ENCODE measurements around the gene EMC10. TPM values are rescaled to one million over a fixed set of nuclear protein-coding genes. Genes with fewer than 3 reads are reported as not detected.
"Not testable (repeated sequence)": the region's sequence is repeated elsewhere in the genome, so short reads cannot be mapped to it uniquely, and the experiment has no call there.

Gene EMC10
- total RNA-seq, 1 donor from 2014 or later: 27.5 TPM

- no peak for DNase-seq
Measured at GRCh38 chr19:50516456-50516855, 40.1 kb downstream of the EMC10 start.

DNA sequence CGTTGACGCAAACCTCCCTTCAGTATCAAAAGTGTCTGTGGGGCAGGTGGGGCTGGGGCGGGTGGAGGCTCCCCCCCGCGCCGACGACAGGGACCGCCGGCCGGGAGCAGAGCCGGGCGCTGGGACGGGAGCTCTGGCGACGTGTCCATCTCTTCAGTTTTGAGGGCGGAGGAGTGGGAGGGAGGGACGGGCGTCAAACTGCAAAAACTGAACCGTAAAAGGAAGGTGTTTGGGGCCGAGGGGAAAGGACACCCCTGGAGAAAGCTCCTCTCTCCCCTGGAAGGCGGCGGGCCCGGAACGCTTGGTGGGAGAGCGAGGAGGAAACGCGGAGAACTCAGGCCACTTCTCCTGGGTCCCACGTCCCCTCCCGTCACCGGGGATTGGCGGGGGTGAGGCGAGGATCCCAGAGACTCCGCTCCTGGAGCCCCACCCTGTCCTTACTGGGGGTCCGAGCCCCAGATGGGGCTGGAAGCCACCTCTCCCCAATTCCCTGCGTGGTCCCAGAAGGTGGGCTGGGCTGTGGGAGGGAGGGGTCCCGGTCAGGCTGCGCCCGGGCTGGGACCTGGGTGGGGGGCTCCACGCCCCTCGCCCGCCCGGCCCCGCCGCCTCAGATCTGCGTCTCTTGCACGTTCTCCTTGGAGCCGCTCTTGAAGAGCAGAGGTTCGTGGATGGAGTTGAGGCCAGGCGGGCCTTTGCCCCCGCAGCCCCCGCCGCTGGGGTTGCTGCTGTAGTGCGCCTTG lies 40.8 kb downstream of the EMC10 start:
- DNase-seq: no peak

- no peak for DNase-seq
Measured at GRCh38 chr19:50517704-50518075, 41.4 kb downstream of the EMC10 start.

DNA sequence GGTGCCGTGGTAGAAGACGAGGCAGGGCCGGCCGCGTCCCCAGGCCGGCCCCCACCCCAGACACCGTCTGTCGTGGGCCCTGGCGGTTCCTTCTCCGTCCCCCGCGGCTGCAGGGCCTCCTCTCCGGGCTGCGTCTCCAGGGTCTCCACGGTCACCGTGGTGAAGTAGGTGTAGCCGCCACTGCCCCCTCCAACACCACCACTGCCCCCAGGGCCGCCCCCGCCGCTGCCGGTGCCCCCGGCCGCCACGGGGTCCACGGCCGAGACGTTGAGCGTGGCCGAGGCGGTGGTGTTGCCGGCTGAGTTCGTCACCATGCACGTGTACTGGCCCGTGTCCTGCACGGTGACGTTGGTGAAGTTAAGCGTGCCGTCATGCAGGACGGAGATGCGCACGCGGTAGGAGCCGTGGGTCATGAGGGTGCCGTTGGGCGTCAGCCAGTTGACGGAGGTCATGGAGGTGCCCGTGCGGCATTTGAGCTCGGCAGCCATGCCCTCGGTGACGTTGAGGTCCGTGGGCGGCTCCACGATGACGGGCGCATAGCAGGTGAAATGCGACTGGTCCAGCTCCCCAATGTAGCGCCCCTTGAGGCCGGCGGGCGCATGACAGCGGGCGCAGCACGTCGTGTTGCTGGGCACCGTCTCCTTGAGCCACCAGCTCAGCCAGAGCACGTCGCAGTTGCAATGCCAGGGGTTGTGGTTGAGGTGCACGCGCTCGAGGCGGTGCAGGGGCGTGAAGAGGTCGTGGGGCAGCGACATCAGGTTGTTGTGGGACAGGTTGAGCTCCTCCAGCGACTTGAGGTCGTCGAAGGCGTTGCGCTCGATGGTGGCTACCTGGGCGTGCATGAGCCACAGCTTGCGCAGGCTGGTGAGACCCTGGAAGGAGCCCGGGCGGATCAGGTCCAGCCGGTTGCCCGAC lies 42.0 kb downstream of the EMC10 start:
- no peak for DNase-seq

DNA sequence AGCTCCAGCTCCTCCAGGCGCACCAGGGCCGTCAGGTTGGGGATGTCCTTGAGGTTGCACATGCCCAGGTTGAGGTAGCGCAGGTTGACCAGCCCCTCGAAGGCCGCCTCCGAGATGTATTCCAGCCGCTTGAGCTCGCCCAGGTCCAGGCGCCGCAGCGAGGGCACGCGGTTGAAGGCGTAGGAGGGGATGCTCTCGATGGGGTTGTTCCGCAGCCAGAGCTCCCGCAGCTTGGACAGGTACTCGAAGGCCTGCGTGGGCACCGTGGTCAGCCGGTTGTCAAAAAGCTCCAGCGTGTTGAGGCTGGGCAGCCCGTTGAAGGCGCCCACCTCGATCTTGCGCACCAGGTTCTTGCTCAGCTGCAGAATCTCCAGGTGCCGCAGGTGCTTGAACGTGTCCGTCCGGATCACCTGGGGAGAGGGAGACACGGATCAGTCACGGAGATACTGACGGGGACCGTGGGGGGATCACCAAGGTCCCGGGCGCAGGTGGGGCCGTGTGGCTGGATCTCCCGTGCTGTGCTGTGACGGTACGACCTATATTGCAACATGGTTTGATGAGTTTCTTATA lies 42.8 kb downstream of the EMC10 start:
- no peak for DNase-seq

GRCh38 chr19:50520822-50521465 lies 44.6 kb downstream of the EMC10 start:
- no peak for DNase-seq

DNA sequence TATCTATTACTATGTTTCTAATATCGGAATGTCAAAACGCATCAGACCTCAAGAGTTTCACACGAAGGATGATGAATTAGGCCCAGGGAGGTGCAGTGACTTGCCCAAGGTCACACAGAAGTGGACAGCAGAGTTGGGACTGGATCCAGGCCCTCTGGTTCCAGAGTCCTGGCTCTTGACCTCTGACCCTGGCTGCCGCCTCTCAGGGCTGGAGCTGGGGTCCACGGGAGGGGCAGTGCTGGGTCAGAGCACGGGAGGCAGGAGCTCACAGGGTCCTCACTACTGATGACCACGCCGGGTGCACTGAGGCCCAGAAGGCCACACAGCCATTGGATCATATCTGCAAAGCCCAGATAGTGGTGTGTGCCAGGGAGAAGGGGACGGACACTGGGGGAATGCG lies 46.6 kb downstream of the EMC10 start:
- DNase-seq: no peak

DNA sequence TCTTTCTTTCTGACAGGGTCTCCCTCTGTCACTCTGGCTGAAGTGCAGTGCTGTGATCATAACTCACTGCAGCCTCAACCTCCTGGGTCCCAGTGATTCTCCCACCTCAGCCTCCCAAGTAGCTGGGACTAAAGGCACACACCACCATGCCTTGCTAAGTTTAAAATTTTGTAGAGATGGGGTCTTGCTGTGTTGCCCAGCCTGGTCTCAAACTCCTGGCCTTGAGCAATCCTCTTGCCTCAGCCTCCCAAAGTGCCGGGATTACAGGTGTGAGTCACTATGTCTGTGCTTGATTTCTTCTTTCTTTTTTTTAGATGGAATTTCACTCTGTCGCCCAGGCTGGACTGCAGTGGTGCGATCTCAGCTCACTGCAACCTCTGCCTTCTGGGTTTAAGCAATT lies 51.7 kb downstream of the EMC10 start:
- DNase-seq: not testable (repeated sequence)

GRCh38 chr19:50531171-50531612 lies 54.9 kb downstream of the EMC10 start:
- no peak for DNase-seq

- no peak for DNase-seq
Measured at GRCh38 chr19:50532952-50533351, 56.6 kb downstream of the EMC10 start.

DNA sequence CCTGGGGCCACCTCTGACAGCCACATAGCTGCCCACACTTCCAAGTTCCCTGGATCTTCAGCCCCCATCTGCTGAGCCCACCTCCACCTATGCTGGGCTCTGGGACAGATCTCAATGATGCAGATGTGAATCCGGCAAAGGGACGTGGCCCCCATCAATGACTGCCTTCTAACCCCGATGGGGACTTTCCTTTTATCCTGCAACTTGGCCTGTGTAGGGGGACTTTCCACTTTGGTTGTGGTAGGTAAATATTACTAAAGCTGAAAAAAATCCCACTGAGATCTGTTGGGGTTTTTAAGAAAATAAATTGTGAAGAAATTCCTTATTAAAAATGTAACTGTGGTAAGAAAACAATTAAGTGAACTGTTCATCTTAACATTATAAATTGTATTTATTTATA lies 58.2 kb downstream of the EMC10 start:
- no peak for DNase-seq

- no peak for DNase-seq
Measured at GRCh38 chr19:50535672-50536187, 59.4 kb downstream of the EMC10 start.

DNA sequence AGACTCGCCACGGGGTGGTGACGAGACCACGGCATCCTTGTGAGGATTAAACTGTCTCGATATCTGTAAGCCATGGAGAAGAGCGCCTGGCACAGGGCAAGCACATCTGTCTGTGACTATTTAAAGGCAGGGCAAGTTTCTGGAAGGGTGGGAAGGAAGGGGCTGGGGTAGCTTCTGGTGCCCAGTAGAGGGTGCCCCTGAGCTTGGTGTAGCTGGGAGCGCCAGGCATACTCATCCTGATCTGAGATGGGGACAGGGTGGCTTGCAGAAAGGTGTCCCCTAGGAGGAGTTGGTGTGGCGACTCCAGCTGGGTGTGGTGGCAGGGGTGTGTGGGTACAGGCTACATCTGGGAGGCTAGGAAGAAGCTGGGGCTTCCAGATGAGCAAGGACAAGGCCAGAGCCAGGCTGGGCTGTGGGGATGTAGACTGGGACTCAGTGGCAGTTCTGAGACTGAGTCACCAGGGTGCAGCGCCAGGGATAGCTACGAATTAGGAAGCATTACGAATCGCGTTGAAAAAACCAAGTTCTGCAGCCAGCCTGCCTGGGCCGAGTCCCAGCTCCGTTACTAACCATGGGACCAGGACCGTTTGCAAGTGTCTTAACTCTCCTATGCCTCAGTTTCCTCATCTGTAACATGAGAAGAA lies 60.5 kb downstream of the EMC10 start:
- no peak for DNase-seq

DNA sequence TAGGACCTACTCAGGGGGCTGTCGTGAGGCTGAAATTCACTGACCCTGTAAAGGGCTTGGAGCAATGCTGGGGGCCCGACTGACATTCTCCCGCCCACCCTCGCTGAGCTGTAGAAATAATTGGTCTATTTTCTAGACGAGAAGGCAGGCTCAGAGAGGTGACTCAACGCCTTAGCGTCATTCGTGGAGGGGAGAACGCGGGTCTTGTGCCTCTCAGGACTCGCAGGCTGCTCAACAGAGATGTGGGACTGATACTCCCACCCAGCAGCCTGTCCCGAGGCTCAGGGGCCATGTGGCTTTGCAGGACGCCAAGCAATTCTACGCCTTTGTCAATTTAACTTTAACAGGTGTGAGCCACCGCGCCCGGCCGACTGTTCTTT lies 61.0 kb downstream of the EMC10 start:
- no peak for DNase-seq

- DNase-seq: no peak
Measured at GRCh38 chr19:50537769-50538230, 61.5 kb downstream of the EMC10 start.

Other genes with a start within 250 kb of the EMC10 start
- 0.59 TPM for gene KCNC3, start 147.1 kb upstream of the EMC10 start, total RNA-seq
- 0.59 TPM for gene NAPSA, start 110.9 kb upstream of the EMC10 start, total RNA-seq
- 26.0 TPM for gene NR1H2, start 100.0 kb upstream of the EMC10 start, total RNA-seq
- gene POLD1, start 92.2 kb upstream of the EMC10 start, total RNA-seq: 16.0 TPM
- 0.30 TPM for gene SPIB, start 57.6 kb upstream of the EMC10 start, total RNA-seq
- 9.3 TPM for gene MYBPC2, start 43.6 kb upstream of the EMC10 start, total RNA-seq
- gene GARIN5A, start 341 bp downstream of the EMC10 start, total RNA-seq: 0.69 TPM
- 8.1 TPM for gene JOSD2, start 34.7 kb downstream of the EMC10 start, total RNA-seq
- gene ASPDH, start 37.4 kb downstream of the EMC10 start, total RNA-seq: not detected
- 5.1 TPM for gene LRRC4B, start 91.9 kb downstream of the EMC10 start, total RNA-seq
- gene SYT3, start 163.4 kb downstream of the EMC10 start, total RNA-seq: 0.10 TPM
- not detected for gene C19orf81, start 172.9 kb downstream of the EMC10 start, total RNA-seq
- gene SHANK1, start 243.3 kb downstream of the EMC10 start, total RNA-seq: 2.9 TPM
- gene CLEC11A, start 246.9 kb downstream of the EMC10 start, total RNA-seq: 27.2 TPM